ENCODE measurements around the gene RELL1.
A peak's percentile ranks its signal among the peaks of the same experiment; 100 is the strongest.
"Not testable (repeated sequence)": the region's sequence is repeated elsewhere in the genome, so short reads cannot be mapped to it uniquely, and the experiment has no call there.

RELL1 gene

DNA sequence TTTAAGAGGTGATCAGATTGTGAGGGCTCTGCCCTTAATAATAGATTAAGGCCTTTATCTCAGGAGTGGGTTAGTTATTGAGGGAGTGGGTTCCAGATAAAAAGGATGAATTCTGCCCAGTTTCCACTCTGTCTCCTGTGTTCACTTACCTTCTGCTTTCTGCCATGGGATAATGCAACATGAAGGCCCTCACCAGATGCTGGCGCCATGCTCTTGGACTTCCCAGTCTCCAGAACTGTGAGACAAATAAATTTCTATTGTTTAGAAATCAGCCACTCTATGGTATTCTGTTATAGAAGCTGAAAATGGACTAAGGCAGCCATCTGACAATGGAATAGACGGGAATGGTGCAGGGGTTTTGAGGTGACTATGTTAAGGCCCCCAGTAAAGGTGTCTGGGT lies 6.9 kb upstream of the RELL1 start:
- no peak for DNase-seq (ENCODE audit: low spot score)

- no peak for DNase-seq (ENCODE audit: low spot score)
Observed at GRCh38 chr4:37690976-37691375, 4.8 kb upstream of the RELL1 start.

- no peak for DNase-seq (ENCODE audit: low spot score)
Observed at GRCh38 chr4:37689353-37690095, 3.3 kb upstream of the RELL1 start.

GRCh38 chr4:37687681-37688080 lies 1.5 kb upstream of the RELL1 start:
- no peak for DNase-seq (ENCODE audit: low spot score)

GRCh38 chr4:37687194-37687562 lies 1.0 kb upstream of the RELL1 start:
- peak; percentile 54 for DNase-seq (ENCODE audit: low spot score)

GRCh38 chr4:37685823-37686372 lies 278 bp downstream of the RELL1 start:
- DNase-seq (ENCODE audit: low spot score) = no peak

GRCh38 chr4:37685161-37685822 lies 884 bp downstream of the RELL1 start:
- DNase-seq (ENCODE audit: low spot score) = peak; percentile 59

DNA sequence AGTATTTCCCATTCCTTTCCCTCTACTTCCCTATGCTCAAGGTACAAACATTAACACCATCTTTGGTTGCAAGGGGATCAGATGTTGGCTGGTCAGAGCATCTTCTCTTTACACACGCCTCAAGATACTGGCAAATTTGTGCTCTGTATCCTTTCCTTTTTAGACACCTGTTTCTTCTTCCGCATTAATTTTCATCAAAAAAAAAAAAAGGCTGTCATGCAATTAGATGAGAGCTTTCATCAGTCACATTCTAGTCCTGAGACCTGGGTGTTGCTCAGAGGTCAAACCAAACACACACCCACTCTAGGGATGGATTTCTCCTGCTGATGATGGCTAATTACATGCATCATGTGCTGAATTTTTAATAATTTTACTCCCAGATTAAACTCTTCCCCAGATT lies 2.0 kb downstream of the RELL1 start:
- DNase-seq (ENCODE audit: low spot score) = no peak

DNA sequence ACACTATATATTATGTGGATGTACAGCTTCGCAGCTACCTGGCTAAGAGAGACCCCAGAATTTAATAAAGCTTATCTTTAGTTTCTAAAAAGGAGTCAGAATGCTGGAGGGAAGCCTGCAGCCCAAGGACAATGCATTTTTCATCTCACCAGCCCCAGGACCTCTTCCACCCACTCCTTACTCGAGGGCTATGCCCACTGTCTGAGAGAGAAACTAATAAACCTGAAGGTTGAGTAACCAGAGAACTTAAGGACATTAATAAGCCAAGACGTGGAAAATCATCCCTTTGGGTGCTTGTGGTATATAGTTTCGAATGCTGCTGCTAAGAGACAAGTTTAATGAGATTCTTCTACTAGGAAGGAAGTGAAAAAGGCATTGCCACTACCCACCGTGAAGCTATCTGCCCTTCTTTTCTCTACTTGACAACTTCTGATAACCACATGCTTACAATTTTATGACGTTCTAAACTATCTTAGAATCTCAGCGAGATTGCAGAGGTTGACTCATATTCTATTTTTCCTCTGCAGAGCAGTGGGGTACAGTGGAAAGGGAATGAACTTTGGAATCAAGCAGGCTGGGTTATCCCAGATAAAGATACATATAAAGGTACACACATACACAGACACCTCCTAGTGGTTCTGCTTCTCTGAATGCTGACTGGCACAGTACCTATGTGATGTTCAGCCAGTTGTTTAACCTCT lies 3.3 kb downstream of the RELL1 start:
- DNase-seq (ENCODE audit: low spot score) = no peak

GRCh38 chr4:37680089-37680488 lies 6.1 kb downstream of the RELL1 start:
- DNase-seq (ENCODE audit: low spot score) = no peak

- DNase-seq (ENCODE audit: low spot score) = no peak
Observed at GRCh38 chr4:37679301-37679700, 6.9 kb downstream of the RELL1 start.

DNA sequence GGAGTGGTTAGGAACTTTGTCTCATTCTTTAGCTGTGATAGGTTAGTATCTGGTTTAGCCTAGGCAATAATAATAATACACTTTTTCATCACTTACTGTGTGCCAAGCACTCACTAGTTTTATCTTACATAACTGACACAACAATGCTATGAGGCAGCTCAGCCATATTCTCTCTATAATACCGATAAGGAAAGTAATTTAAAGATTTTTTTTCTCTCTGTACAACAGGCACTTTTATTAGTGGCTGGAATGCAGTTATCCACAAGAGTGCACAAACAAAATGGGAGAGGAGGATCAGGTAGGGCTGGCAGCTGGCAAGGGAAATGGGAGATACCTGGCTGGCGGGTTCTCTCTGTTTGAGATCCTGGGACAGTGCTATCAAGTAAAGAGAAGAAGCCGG lies 7.6 kb downstream of the RELL1 start:
- no peak for DNase-seq (ENCODE audit: low spot score)

DNA sequence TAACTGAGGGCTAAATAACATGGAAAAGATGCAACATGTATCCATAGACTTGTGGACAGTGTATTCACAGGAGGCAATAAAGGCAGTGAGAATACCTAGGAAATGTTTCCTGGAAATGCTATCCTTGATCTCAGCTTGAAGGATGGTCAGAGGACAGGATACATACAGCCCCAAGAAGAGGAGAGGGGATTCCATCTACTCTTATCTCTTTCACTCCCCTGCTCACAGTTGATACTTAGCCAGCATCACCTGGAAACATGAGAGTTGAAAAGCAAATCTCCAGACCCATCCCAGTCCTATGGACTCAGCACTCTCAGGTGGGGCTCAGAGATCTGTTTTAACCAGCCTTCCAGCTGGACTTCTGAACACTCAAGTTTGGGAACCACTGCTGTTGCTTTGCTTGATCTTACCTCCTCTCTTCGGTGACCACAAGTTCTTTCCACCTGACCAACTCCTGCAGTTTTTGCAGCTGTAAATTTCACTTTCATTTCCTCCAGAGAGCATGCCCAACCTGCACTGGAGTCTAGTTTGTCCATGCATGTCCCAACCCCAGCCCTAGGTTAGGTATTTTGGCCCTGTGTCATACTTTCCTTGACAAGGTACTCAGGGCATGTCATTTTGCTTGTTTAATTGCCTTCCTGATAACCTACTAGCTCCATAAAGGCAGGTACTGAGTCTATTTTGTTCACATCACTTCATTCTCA lies 10.4 kb downstream of the RELL1 start:
- no peak for DNase-seq (ENCODE audit: low spot score)

- DNase-seq (ENCODE audit: low spot score) = no peak
Observed at GRCh38 chr4:37674439-37674838, 11.7 kb downstream of the RELL1 start.

GRCh38 chr4:37673538-37674192 lies 12.5 kb downstream of the RELL1 start:
- no peak for DNase-seq (ENCODE audit: low spot score)

DNA sequence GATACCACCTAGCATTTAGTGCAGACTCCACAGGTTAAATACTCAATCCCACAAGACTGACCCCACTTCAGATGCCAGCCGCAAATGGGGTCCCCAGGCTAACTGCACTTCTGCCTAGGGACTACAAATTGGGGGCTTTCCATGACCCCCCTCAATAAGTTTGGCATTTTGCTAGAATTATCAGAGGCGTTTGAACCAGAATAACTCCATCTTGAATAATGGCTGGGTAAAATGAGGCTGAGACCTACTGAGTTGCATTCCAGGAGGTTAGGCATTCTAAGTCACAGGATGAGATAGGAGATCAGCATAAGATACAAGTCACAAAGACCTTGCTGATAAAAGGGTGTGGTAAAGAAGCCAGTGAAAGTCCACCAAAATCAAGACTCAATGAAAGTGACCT lies 15.1 kb downstream of the RELL1 start:
- DNase-seq (ENCODE audit: low spot score) = no peak

- DNase-seq (ENCODE audit: low spot score) = no peak
Observed at GRCh38 chr4:37670249-37670648, 15.9 kb downstream of the RELL1 start.

DNA sequence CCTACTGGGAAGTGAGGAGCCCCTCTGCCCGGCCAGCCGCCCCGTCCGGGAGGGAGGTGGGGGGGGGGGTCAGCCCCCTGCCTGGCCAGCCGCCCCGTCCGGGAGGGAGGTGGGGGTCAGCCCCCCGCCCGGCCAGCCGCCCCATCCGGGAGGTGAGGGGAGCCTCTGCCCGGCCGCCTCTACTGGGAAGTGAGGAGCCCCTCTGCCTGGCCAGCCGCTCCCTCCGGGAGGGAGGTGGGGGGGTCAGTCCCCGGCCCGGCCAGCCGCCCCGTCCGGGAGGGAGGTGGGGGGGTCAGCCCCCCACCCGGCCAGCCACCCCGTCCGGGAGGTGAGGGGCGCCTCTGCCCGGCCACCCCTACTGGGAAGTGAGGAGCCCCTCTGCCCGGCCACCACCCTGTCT lies 17.1 kb downstream of the RELL1 start:
- DNase-seq (ENCODE audit: low spot score) = not testable (repeated sequence)

DNA sequence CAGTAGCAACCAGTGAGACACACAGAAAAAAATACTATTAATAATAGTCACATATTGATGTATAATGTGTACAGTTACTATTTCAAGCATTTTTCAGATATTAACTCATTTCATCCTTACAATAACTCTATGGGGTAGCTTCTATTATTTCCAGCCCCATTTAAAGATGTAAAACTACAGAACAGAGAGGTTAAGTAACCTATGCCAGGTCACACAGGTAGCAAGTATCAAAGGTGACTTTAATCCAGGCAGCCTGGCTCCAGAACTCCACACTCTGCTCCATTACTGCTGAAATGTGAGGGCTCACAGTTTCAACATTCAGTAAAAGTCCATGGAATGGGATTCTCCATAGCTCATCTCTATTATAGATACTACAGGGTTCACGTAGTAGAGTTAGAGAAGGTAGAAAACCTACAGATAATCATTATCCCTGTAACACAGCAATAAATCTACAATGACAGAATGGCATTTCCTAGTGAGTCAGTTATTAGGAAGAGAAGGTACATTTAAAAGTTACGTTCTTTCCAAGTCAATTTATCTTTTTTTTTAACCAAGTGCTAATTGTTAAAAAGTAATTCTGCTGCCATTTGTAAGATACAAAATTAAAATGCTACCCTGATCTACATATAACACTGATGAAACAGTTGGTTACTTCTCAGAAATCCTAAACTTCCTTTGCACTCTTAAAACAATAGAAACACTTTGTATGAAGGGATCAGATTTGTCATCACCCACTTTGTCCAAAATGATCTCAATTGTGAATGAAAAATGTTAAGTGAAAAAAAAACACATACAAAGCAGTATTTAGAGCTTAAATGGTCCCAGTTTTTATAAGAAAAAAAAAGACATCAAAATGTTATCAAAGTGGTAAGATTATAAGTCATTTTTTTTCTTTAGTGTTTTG lies 18.7 kb downstream of the RELL1 start:
- DNase-seq (ENCODE audit: low spot score) = no peak

GRCh38 chr4:37666625-37667071 lies 19.5 kb downstream of the RELL1 start:
- no peak for DNase-seq (ENCODE audit: low spot score)
